ENCODE measurements around the gene UBP1. TPM values are rescaled to one million over a fixed set of nuclear protein-coding genes. Genes with fewer than 3 reads are reported as not detected.
A peak's percentile ranks its signal among the peaks of the same experiment; 100 is the strongest.

UBP1 gene
- total RNA-seq, 2 experiments from 2014 or later: 51.2 to 56.2 TPM

DNA sequence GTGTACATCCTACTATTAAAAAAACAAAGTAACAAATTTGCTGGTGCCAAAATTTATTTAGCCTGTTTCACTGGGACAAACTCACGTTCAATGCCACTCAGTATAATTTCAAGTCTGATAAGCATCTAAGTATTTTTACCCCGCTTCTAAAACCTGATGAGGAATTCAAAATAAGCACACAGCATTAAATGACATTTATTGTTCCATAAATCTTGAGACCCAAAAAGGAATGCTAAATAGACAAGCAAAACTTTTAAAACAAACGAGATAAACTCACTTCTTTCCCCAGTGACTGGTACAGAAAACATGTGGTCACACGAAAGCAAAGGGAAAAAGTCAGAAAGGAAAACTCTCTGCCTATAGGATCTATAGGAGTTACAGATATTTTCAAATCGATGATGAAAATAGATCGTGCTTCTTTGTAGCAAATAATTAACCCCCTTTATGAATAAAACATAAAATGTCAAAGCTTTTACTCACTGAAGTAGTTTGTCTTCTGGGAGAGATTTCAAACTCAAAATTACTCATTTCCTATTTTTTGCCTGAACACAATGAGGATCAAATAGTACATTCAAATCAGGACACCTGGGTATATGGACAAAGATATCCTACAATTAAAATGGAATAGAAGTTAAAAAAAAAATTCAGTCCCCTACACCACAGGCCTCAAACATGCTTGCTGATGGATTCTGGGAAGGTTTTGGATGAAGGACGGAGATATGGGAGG, 51.7 kb downstream of the UBP1 start:
- ATAC-seq (no peak), DNase-seq (no peak)
- CTCF ChIA-PET: interaction anchor here (1.1 to 3.8 kb wide), 2 partner anchors 16 to 26 kb away, joined by 4 to 18 read pairs; no protein-coding TSS in a partner anchor
- no peaks in the 10 kb centered on the region for H3K9me3 Mint-ChIP-seq
- peaks cover 26% of the 10 kb centered on the region for H3K4me1 Mint-ChIP-seq (ENCODE audit: low read depth)
- TF ChIP-seq, protein P1, sequence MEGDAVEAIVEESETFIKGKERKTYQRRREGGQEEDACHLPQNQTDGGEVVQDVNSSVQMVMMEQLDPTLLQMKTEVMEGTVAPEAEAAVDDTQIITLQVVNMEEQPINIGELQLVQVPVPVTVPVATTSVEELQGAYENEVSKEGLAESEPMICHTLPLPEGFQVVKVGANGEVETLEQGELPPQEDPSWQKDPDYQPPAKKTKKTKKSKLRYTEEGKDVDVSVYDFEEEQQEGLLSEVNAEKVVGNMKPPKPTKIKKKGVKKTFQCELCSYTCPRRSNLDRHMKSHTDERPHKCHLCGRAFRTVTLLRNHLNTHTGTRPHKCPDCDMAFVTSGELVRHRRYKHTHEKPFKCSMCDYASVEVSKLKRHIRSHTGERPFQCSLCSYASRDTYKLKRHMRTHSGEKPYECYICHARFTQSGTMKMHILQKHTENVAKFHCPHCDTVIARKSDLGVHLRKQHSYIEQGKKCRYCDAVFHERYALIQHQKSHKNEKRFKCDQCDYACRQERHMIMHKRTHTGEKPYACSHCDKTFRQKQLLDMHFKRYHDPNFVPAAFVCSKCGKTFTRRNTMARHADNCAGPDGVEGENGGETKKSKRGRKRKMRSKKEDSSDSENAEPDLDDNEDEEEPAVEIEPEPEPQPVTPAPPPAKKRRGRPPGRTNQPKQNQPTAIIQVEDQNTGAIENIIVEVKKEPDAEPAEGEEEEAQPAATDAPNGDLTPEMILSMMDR (IDR thresholded peaks at IDR 0.05): no peak
- POLR2A ChIA-PET: interaction anchor here (1.2 kb wide), 2 partner anchors 10 to 15 kb away, joined by 3 read pairs; no protein-coding TSS in a partner anchor
- no peak overlapping the region for H3K27ac Mint-ChIP-seq
- peaks cover 47% of the 10 kb centered on the region for H3K36me3 Mint-ChIP-seq (ENCODE audit: low read depth)
- no peak overlapping the region for H3K4me3 Mint-ChIP-seq
- no peaks in the 10 kb centered on the region for H3K27me3 Mint-ChIP-seq
- intact Hi-C loops (cut with micrococcal nuclease): no loop called here

DNA sequence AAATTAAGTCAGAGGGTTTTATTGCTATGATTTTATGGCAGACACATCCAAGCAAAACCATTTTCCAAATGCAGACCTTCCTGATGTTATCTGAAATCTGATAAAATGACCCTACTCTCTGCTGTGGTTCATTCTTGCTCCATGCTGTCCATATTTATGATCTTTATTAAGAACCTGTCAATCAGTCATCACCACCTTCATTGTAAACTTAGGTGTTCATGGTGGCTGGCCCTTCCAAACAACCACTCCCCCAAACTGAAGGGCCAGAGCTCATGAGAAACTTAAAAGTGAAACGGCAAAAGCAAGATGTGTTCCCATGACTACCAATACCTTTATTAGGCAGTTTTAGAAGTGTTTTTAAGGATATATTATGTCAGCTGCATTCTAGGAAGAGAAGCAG, 53.6 kb downstream of the UBP1 start:
- H3K9me3 Mint-ChIP-seq: no peaks in the 10 kb centered on the region
- CTCF ChIA-PET: interaction anchor here (0.8 to 5.8 kb wide), 3 partner anchors 13 to 255 kb away, joined by 3 to 55 read pairs (median 7); no protein-coding TSS in a partner anchor
- intact Hi-C loops (cut with micrococcal nuclease): no loop called here
- H3K27me3 Mint-ChIP-seq: no peaks in the 10 kb centered on the region
- H3K4me3 Mint-ChIP-seq: no peak overlapping the region
- POLR2A ChIA-PET: interaction anchor here (1.4 kb wide), 1 partner anchor 28 kb away, joined by 3 read pairs; no protein-coding TSS in a partner anchor
- H3K27ac Mint-ChIP-seq: peak overlapping the region; percentile 62
- TF ChIP-seq, protein P1 (IDR thresholded peaks at IDR 0.05): no peak
- no peak for DNase-seq
- ATAC-seq: no peak
- H3K36me3 Mint-ChIP-seq (ENCODE audit: low read depth): peaks cover 31% of the 10 kb centered on the region
- peaks cover 20% of the 10 kb centered on the region for H3K4me1 Mint-ChIP-seq (ENCODE audit: low read depth)

DNA sequence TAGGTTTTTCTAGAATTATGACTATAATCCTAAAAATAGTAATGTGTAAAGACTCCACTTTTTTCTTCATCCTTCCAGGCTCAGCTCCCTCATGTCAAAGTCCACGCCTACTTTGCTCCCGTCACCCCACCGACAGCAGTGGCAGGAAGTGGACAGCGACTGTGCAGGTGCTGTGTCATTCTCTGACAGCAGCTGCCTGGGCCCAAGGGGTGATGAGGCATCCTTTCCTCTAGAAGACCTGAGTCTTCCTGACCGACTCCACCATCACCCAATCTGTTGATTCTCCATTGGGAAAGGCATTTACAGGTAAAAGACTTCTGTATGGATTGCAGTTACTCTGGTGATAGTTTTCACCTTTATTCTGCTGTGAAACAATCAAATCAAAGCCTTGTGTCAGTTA, 54.8 kb downstream of the UBP1 start:
- no peaks in the 10 kb centered on the region for H3K27me3 Mint-ChIP-seq
- TF ChIP-seq, protein P1 (IDR thresholded peaks at IDR 0.05): no peak
- no peak overlapping the region for H3K4me3 Mint-ChIP-seq
- POLR2A ChIA-PET: interaction anchor here (1.2 kb wide), 1 partner anchor 13 kb away, joined by 3 read pairs; no protein-coding TSS in a partner anchor
- CTCF ChIA-PET: interaction anchor here (2.3 to 5.8 kb wide), 2 partner anchors 12 to 254 kb away, joined by 7 to 55 read pairs; no protein-coding TSS in a partner anchor
- peaks cover 16% of the 10 kb centered on the region for H3K4me1 Mint-ChIP-seq (ENCODE audit: low read depth)
- intact Hi-C loops (cut with micrococcal nuclease): no loop called here
- peaks cover 24% of the 10 kb centered on the region for H3K36me3 Mint-ChIP-seq (ENCODE audit: low read depth)
- peak; percentile 77 for DNase-seq
- H3K9me3 Mint-ChIP-seq: no peaks in the 10 kb centered on the region
- peak; percentile 92 for ATAC-seq
- H3K27ac Mint-ChIP-seq: peak overlapping the region; percentile 69

DNA sequence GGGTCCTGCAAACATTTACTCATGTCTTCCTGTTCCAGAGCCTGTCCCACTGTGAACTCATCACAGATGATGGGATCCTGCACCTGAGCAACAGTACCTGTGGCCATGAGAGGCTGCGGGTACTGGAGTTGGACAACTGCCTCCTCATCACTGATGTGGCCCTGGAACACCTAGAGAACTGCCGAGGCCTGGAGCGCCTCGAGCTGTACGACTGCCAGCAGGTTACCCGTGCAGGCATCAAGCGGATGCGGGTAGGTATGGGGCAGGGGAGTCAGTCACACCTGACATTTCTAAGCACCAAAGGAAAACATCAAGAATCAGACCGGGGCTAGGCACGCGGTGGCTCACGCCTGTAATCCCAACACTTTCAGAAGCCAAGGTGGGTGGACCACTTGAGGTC, 56.3 kb downstream of the UBP1 start:
- ChIA-PET POLR2A (no interaction called here), CTCF (interaction anchor here (5.8 kb wide), 1 partner anchor 10 kb away, joined by 55 read pairs; no protein-coding TSS in a partner anchor)
- no peak overlapping the region for H3K27ac Mint-ChIP-seq
- intact Hi-C loops (cut with micrococcal nuclease): no loop called here
- DNase-seq: no peak
- H3K4me1 Mint-ChIP-seq (ENCODE audit: low read depth): peaks cover 16% of the 10 kb centered on the region
- H3K9me3 Mint-ChIP-seq: no peaks in the 10 kb centered on the region
- no peak overlapping the region for H3K4me3 Mint-ChIP-seq
- H3K36me3 Mint-ChIP-seq (ENCODE audit: low read depth): peaks cover 16% of the 10 kb centered on the region
- no peak for ATAC-seq
- no peaks in the 10 kb centered on the region for H3K27me3 Mint-ChIP-seq
- TF ChIP-seq, protein P1 (IDR thresholded peaks at IDR 0.05): no peak

DNA sequence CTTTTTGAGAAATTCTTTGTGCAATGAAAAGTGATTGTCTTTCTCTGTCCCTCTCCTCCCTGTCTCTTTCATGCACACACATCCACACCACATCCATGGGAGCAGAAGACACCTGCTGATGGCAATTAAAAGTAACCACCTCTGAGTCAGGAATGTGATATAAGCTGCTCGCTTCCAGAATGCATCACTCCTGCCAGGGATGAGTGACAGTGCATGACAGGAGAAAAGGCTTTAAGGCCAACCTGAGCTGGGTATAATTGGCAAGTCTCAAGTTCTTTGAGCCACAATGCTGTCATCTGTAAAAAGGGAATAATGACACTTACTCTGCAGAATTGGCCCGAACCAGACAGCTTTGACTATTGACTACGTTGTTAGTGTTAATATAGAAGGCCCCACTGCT, 59.6 kb downstream of the UBP1 start:
- H3K36me3 Mint-ChIP-seq (ENCODE audit: low read depth): peaks cover 4% of the 10 kb centered on the region
- H3K27me3 Mint-ChIP-seq: no peaks in the 10 kb centered on the region

More for the DNA sequence above, 59.6 kb downstream of the UBP1 start:
- Mint-ChIP-seq H3K4me1 (ENCODE audit: low read depth) (peaks cover 7% of the 10 kb centered on the region), H3K4me3 (no peak overlapping the region), H3K9me3 (no peaks in the 10 kb centered on the region), H3K27ac (no peak overlapping the region)
- DNase-seq (no peak), ATAC-seq (no peak)
- TF ChIP-seq, protein P1 (IDR thresholded peaks at IDR 0.05): no peak
- POLR2A ChIA-PET: no interaction called here
- intact Hi-C loops (cut with micrococcal nuclease): no loop called here
- CTCF ChIA-PET: interaction anchor here (2.0 kb wide), 1 partner anchor 8 kb away, joined by 12 read pairs; no protein-coding TSS in a partner anchor
